GOT3 (cell line): ENCODE results near the gene CUL1.

Experiments
- DNase-seq: peaks from one replicate; lab custom pipeline; 2025; ENCODE audit warnings: mixed read lengths; lab: John Stamatoyannopoulos, UW

The CUL1 gene

GRCh38 chr7:148761499-148762278 lies 63.0 kb downstream of the CUL1 start:
- no peak for DNase-seq

GRCh38 chr7:148763622-148764021 lies 64.9 kb downstream of the CUL1 start:
- no peak for DNase-seq

GRCh38 chr7:148770004-148770403 lies 71.3 kb downstream of the CUL1 start:
- DNase-seq = no peak

- DNase-seq = no peak
These were observed 73.8 kb downstream of the CUL1 start for GRCh38 chr7:148772297-148773089.

GRCh38 chr7:148773334-148773733 lies 74.6 kb downstream of the CUL1 start:
- no peak for DNase-seq

- DNase-seq = no peak
These were observed 75.8 kb downstream of the CUL1 start for GRCh38 chr7:148774471-148774870.

- DNase-seq = no peak
These were observed 84.2 kb downstream of the CUL1 start for GRCh38 chr7:148782757-148783456.

GRCh38 chr7:148783801-148784527 lies 85.3 kb downstream of the CUL1 start:
- DNase-seq = no peak

GRCh38 chr7:148787571-148788295 lies 89.0 kb downstream of the CUL1 start:
- no peak for DNase-seq

- DNase-seq = no peak
These were observed 90.5 kb downstream of the CUL1 start for GRCh38 chr7:148789220-148789619.

GRCh38 chr7:148790131-148790726 lies 91.5 kb downstream of the CUL1 start:
- no peak for DNase-seq

GRCh38 chr7:148790850-148791249 lies 92.1 kb downstream of the CUL1 start:
- no peak for DNase-seq

- DNase-seq = no peak
These were observed 92.8 kb downstream of the CUL1 start for GRCh38 chr7:148791546-148791945.

GRCh38 chr7:148793590-148793989 lies 94.9 kb downstream of the CUL1 start:
- no peak for DNase-seq

- no peak for DNase-seq
These were observed 95.8 kb downstream of the CUL1 start for GRCh38 chr7:148794476-148794875.

- DNase-seq = no peak
These were observed 98.1 kb downstream of the CUL1 start for GRCh38 chr7:148796841-148797240.

GRCh38 chr7:148799893-148800555 lies 101.3 kb downstream of the CUL1 start:
- no peak for DNase-seq

- no peak for DNase-seq
These were observed 102.0 kb downstream of the CUL1 start for GRCh38 chr7:148800677-148801076.

- DNase-seq = no peak
These were observed 103.4 kb downstream of the CUL1 start for GRCh38 chr7:148802101-148802493.

GRCh38 chr7:148803094-148803493 lies 104.4 kb downstream of the CUL1 start:
- DNase-seq = no peak
